GM19452 (cell line): Measurements from ENCODE around the gene IL1R2.

ENCODE experiments used
- ATAC-seq: cut with Tn5 transposase; IDR thresholded peaks from one replicate; pipeline ENCODE4 v1.9.1; 2021; ENCODE audit not compliant: unreplicated experiment

Gene IL1R2

DNA sequence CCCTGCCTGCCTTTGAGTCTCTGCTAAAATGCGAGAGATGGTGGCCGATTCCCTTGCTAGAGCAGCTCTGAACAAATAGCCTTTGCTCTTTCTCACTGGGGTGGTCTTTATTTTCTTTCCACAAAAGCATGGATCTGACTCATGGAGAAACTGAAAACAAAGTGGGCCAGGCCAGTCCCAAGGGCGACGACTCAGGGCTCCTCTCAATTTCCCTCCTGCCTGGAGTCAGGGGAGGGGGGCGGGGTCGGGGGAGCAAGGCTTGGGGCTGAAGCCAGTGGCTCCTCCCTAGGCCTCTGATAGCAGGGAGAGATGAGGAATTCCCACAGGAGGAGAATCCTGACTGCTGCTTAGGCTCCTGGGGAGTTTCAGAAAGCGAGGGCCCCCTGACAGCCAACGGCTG lies 17.1 kb upstream of the IL1R2 start:
- ATAC-seq, result no peak

DNA sequence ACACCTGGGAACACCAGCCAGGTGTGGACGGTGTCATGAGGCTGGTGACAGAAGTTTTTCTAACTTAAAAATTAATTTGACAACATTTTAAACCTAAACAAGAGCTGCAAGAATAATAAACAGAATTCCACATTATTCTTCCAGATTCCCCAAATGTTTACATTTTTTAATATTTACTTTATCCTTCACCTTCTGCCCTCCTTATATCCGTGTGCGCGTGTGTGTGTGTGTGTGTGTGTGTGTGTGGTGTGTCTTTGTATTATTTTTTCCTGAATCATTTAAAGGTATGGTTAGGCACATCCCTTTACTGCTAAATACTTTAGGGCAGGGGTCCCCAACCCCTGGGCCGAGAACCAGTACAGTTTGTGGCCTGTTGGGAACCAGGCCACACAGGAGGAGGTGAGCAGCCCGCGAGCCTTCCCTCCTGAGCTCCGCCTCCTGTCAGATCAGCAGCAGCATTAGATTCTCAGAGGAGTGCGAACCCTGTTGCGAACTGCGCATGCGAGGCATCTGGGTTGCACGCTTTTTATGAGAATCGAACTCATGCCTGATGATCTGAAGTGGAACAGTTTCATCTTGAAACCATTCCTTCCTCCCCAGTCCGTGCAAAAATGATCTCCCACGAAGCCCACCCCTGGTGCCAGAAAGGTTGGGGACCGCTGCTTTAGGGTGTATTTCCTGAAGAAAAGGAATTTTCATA lies 16.4 kb upstream of the IL1R2 start:
- ATAC-seq, result no peak

DNA sequence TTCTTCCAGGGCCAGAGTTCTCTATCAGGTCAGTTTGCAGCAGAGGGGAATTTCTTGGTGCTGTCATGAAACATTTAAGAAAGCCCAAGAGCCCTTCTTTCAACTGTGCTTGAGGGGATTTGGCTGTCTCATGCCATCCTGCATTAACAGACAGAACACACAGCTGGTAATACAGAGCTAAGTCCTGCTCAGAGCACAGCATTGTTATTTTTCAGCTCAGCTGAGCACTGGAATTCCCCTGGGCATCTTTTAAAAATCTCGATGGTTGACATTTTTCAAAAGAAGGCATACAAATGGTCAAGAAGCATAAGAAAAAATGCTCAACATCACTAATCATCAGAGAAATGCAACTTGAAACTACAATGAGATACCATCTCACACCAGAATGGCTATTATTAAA lies 14.9 kb upstream of the IL1R2 start:
- ATAC-seq, result no peak

GRCh38 chr2:101980368-101980767 lies 11.4 kb upstream of the IL1R2 start:
- no peak for ATAC-seq

DNA sequence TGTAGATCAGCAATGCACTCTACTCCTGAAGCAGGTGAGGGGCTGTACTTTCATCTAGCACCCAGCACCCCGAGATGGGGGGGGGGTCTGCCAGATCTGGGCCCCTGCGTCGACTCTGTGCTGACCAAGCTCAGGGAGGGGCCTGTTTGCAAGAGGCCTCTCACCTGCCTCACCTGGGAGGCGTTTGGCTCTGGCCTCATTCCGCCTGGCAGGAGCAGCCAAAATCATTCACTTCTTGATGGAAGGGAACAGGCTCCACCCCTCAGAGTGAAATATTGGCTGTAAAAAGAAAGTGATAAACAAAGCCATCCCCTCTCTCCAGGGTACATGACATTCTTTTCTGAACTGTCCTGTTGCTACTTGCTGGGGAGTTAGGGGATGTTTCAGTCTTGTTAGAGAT lies 10.7 kb upstream of the IL1R2 start:
- no peak for ATAC-seq

- no peak for ATAC-seq
Measured at GRCh38 chr2:101981504-101981903, 10.3 kb upstream of the IL1R2 start.

DNA sequence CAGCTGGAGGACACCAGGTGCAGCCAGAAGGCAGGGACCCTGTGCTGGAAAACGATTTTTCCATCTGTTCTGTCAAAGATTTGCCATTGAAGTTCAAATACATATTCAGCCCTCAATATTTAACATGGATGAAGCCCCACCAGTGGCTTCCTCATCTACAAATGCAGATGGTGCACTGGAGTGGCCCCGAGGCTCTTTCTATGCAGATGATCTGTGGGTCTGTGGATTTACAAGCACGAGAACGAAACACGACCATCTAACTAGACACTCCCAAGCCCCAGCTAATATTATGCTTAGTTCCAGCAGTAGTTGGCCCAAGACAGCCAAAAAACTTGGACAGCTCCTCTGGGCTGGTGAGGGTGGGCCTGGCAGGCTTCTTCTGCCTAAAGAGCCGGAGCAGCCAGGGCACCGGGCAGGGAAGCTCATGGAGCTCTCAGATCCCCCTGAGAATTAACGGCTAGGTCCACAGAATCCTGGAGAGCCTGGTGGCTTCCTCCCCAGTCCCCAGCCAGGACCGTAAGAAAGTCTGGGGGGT lies 9.2 kb upstream of the IL1R2 start:
- no peak for ATAC-seq

GRCh38 chr2:101983486-101983885 lies 8.3 kb upstream of the IL1R2 start:
- ATAC-seq, result no peak

GRCh38 chr2:101983928-101984327 lies 7.8 kb upstream of the IL1R2 start:
- ATAC-seq, result no peak

GRCh38 chr2:101984656-101985055 lies 7.1 kb upstream of the IL1R2 start:
- ATAC-seq, result no peak

- no peak for ATAC-seq
Measured at GRCh38 chr2:101985101-101985792, 6.5 kb upstream of the IL1R2 start.

GRCh38 chr2:101985793-101986164 lies 6.0 kb upstream of the IL1R2 start:
- ATAC-seq, result no peak

DNA sequence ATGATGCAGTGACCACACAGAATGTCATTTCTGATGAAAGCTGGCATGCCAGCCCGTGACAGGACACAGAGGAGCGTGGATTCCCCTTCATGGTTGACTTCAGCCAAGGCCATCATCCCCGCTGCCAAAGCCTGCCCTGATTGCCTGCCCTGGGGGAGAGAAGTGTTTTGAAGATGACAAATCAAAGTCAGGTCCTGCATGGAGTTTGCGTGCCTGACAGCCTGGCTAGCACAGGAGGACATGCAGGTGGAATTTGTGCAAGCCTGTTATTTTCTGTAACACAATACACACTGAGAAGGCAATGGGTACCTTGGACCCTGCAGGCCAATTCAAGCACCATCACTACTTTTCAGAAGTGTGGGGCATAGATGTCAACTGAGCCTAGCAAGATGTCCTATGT lies 5.4 kb upstream of the IL1R2 start:
- ATAC-seq, result no peak

DNA sequence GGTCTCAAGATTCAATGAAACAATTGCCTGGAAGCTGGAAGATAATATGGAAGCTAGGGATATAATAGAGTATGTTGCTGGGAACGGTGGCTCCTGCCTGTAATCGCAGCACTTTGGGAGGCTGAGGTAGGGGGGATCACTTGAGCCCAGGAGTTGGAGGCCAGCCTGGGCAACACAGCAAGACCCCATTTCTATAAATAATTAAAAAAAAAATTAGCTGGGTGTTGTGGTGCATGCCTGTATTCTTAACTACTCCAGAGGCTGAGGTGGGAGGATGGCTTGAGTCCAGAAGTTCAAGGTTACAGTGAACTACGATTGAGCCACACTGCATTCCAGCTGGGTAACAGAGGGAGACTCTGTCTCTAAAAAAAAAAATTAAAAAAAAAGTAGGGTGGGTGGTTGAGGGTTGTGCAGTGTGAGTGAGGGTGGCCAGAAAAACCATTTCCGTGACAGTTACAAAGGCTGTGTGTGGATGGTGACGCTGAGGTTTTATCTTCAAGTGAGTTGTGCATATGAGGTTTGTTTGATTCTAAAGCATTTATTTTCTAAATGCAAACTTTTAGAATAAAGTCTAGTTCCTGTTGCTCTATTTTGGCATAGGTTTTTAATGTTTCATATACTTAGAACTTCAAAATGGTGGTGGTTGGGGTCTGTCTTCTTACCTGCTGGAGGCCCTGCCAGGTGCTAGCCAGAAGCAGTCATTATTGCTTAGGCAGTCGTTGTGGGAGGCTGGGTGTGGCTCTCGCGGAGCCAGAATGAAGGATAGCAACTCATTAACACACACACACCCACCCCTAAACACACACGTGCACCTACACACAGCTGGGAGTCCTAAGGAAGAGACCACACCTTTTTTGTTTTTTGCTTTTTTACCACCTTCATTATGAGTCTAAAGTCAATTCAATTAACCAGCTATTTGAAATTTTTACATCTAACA lies 4.7 kb upstream of the IL1R2 start:
- no peak for ATAC-seq

DNA sequence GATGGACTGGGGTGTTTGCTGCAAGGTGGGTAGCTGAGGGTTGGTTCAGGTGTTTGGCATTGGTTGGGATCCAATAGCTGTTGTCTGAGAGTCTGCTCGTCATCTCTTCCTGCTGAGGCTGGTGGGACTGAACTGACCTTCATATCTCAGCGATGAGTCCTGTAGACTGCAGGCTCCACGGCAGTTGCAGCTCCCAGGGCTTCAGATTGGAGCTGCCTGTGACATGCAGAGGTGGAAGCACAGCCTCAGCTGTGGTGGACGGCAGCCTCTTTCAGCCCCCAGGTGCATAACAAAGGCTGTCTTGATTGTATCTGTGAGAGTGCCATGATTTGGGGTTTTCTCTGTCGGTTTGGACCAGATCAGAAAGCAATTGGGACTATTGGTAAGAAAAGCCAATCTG lies 3.9 kb upstream of the IL1R2 start:
- ATAC-seq, result no peak

GRCh38 chr2:101988541-101988940 lies 3.2 kb upstream of the IL1R2 start:
- no peak for ATAC-seq

- ATAC-seq, result no peak
Measured at GRCh38 chr2:101989740-101990460, 1.9 kb upstream of the IL1R2 start.

- ATAC-seq, result no peak
Measured at GRCh38 chr2:101993772-101994171, 2.0 kb downstream of the IL1R2 start.

DNA sequence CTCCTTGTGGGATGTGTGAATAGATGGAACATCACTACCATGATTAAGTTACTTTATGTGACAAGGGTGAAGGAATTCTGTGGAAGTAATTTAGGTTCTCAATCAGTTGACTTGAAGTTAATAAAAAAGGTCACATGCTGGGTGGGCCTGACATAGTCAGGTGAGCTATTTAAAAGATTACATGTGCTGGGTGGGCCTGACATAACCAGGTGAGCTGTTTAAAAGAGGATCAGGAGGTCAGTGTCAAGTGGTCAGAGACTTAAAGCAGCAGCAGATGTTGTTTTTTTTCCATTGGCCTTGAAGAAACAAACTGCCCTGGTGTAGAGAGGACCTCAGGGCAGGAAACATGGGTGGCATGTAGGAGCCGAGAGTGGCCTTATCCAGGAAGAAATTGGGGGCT lies 3.3 kb downstream of the IL1R2 start:
- ATAC-seq, result no peak

DNA sequence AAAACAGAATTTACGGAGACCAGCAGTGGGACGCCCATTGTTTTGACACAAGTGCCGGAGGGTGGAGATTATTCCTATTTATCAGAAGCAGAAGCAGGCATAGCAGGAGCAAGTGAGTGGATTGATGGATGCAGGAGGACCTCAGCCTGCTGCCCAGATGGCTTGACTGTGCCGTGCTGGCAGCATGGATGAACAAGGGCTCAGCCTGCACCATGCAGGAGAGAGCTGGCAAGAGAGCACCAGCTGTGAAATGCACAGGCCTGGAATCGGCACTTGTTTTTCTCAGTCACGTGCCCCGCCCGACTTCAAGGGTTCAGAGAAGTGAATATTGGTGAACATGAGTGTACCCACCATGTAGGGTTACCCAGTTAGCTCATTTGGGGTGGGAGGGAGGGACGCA lies 4.0 kb downstream of the IL1R2 start:
- no peak for ATAC-seq

- no peak for ATAC-seq
Measured at GRCh38 chr2:101998556-101998895, 6.8 kb downstream of the IL1R2 start.
